OCI-M2 (cell line): ENCODE measurements around the gene AOPEP.

Experiments
- DNase-seq: peaks from one replicate; lab custom pipeline; 2025; ENCODE audit not compliant: unreplicated experiment; lab: John Stamatoyannopoulos, UW

The AOPEP gene

GRCh38 chr9:95026148-95026524, 299.6 kb downstream of the AOPEP start:
- DNase-seq = no peak

- DNase-seq = no peak
These were observed 301.7 kb downstream of the AOPEP start for GRCh38 chr9:95027914-95028852.

GRCh38 chr9:95028853-95029219, 302.3 kb downstream of the AOPEP start:
- no peak for DNase-seq

- no peak for DNase-seq
These were observed 302.8 kb downstream of the AOPEP start for GRCh38 chr9:95029288-95029687.

GRCh38 chr9:95029720-95030119, 303.2 kb downstream of the AOPEP start:
- DNase-seq = no peak

GRCh38 chr9:95030344-95030743, 303.8 kb downstream of the AOPEP start:
- DNase-seq = no peak

- no peak for DNase-seq
These were observed 304.6 kb downstream of the AOPEP start for GRCh38 chr9:95030920-95031642.

- DNase-seq = no peak
These were observed 305.4 kb downstream of the AOPEP start for GRCh38 chr9:95031711-95032461.

GRCh38 chr9:95032580-95033341, 306.3 kb downstream of the AOPEP start:
- DNase-seq = no peak

GRCh38 chr9:95035846-95036245, 309.3 kb downstream of the AOPEP start:
- no peak for DNase-seq

GRCh38 chr9:95036676-95037075, 310.2 kb downstream of the AOPEP start:
- DNase-seq = no peak

GRCh38 chr9:95037789-95038521, 311.5 kb downstream of the AOPEP start:
- DNase-seq = no peak

GRCh38 chr9:95038666-95039065, 312.2 kb downstream of the AOPEP start:
- no peak for DNase-seq

- DNase-seq = no peak
These were observed 313.6 kb downstream of the AOPEP start for GRCh38 chr9:95040106-95040505.

GRCh38 chr9:95043826-95044225, 317.3 kb downstream of the AOPEP start:
- no peak for DNase-seq

- no peak for DNase-seq
These were observed 318.4 kb downstream of the AOPEP start for GRCh38 chr9:95044731-95045508.

GRCh38 chr9:95045751-95046150, 319.3 kb downstream of the AOPEP start:
- DNase-seq = no peak

- DNase-seq = no peak
These were observed 321.1 kb downstream of the AOPEP start for GRCh38 chr9:95047452-95048224.
